Measurements from ENCODE around the gene SGPP2. TPM values are rescaled to one million over a fixed set of nuclear protein-coding genes. Genes with fewer than 3 reads are reported as not detected.

Gene SGPP2
- total and polyA plus RNA-seq, 2 of the 4 experiments (the other 2 are of a cell fraction), result not detected

DNA sequence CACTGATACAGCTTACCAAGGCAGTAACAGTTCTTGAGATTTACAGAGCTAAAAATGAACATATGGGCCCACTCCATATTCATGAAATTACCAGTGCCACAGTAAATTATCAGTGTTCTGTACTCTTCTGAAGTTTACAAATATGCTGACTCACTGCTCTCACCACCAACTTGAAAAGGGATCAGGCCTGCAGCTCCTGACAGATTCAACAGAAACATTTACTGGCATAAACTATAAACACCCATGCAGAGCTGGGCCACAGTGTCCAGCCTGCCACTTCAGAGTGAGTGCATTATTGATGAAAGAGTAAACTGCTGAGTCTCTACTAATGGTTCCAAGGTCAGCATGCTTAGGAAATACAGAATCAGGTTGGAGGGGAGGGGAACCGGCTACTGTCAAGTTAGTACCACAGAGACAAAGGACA, 148.4 kb downstream of the SGPP2 start:
- no peak overlapping the region for H3K4me2 ChIP-seq (ENCODE audit: low read depth, low read length)
- peak; percentile 62 for DNase-seq
- H3K23ac ChIP-seq (ENCODE audit: low read depth, low read length), result no peak overlapping the region

More for the DNA sequence above, 148.4 kb downstream of the SGPP2 start:
- no CpG with 5 or more reads among the region's 1 CpG for WGBS, 2 experiments (ENCODE audit: extremely low coverage in 2 of 2, insufficient read length in 1 of 2)
- Histone ChIP-seq H3K27me3 (ENCODE audit: control insufficient read depth, insufficient read depth, low read length) (no peaks in the 10 kb centered on the region), H3K9ac (ENCODE audit: low read depth, low read length) (no peak overlapping the region), H3K36me3 (ENCODE audit: control insufficient read depth, insufficient read depth, low read length) (peaks cover 5% of the 10 kb centered on the region), H4K91ac (ENCODE audit: insufficient read depth, low read depth, low read length) (no peak overlapping the region), H3K4me3 (ENCODE audit: insufficient read depth, low read depth, low read length) (no peak overlapping the region), H3K18ac (ENCODE audit: low read depth, low read length) (no peak overlapping the region), H4K20me1 (ENCODE audit: insufficient read depth, low read length) (peaks cover 3% of the 10 kb centered on the region), H2BK15ac (ENCODE audit: low read depth, low read length) (no peak overlapping the region), H3K9me3 (ENCODE audit: control insufficient read depth, insufficient read depth, low read length) (no peaks in the 10 kb centered on the region), H3K79me1 (ENCODE audit: low read depth in 1 of 2, low read length in 2 of 2) (peaks cover 12 to 13% of the 10 kb centered on the region in 2 experiments; a peak in 2 of 4 replicates), H4K5ac (ENCODE audit: low read depth, low read length) (no peak overlapping the region), H4K8ac (ENCODE audit: low read depth in 2 of 2, low read length in 2 of 2) (peak overlapping the region in 1 of 2 experiments; percentile 31; a peak in 1 of 4 replicates), H3K27ac (ENCODE audit: insufficient read depth, low read length) (peak overlapping the region; percentile 65; the same call in 1 of the 2 replicates), H3K4me1 (ENCODE audit: control insufficient read depth, insufficient read depth, low read length) (peaks cover 6% of the 10 kb centered on the region), H2BK20ac (ENCODE audit: low read depth, low read length) (no peak overlapping the region; the same call in 1 of the 2 replicates), H3K56ac (ENCODE audit: extremely low read depth, insufficient read depth, low read length) (no peak overlapping the region), H3K4ac (ENCODE audit: low read depth, low read length) (0 out of 2 replicates have a peak overlapping the region, but pooled peaks have one; percentile 7), H2AFZ (replicated peaks; ENCODE audit: low read length, poor library complexity) (no peak overlapping the region), H2BK120ac (ENCODE audit: low read depth, low read length) (peak overlapping the region; percentile 64; the same call in 1 of the 2 replicates), H2BK5ac (ENCODE audit: low read depth, low read length, poor library complexity, severe bottlenecking) (no peak overlapping the region), H2AK9ac (replicated peaks; ENCODE audit: low read depth, low read length, poor library complexity) (peak overlapping the region; percentile 11), H3K9me1 (ENCODE audit: insufficient read depth, low read length) (peaks cover 6% of the 10 kb centered on the region; the same call in 1 of the 2 replicates), H3K14ac (replicated peaks; ENCODE audit: low read depth, low read length) (0 out of 2 replicates have a peak overlapping the region, but pooled peaks have one; percentile 20), H2AK5ac (ENCODE audit: low read depth, low read length) (no peak overlapping the region)
- CTCF ChIA-PET, result interaction anchor here (0.9 kb wide), 1 partner anchor 19 kb away, joined by 9 read pairs; no protein-coding TSS in a partner anchor
- dilution Hi-C loops (cut with HindIII; ENCODE audit: low sequenced_read_pairs, unreplicated experiment) (no loop called here), in situ Hi-C loops (cut with MboI; ENCODE audit: low sequenced_read_pairs) (no loop called here), intact Hi-C loops (cut with micrococcal nuclease) (no loop called here)
- POLR2A ChIA-PET (ENCODE audit: unreplicated experiment), result no interaction called here
- no TSS peak for BruUV-seq (replicated peaks)
- peak; percentile 84 for TF ChIP-seq MAFK (IDR thresholded peaks at IDR 0.05; ENCODE audit: low read depth, low read length)
- no peak for TF ChIP-seq POLR2A (IDR thresholded peaks at IDR 0.05; ENCODE audit: low read depth, low read length)
- no peak for TF ChIP-seq RCOR1 (IDR thresholded peaks at IDR 0.05; ENCODE audit: insufficient replicate concordance, low read length)
- peak; percentile 97 for TF ChIP-seq NFE2L2 (IDR thresholded peaks at IDR 0.05; ENCODE audit: low read depth, low read length)
- peak; percentile 77 for ATAC-seq (ENCODE audit: low read depth)

All from IMR-90 (cell line).